Erythroblast (primary cell): ENCODE data around the gene SETD3.

ENCODE experiments used
- GATA1 ChIP-seq: IDR thresholded peaks from 2 replicates; pipeline ENCODE4 v1.6.1; 2011; ENCODE audit warnings: low read depth, mild to moderate bottlenecking, control low read depth, low read length, moderate library complexity
- POLR2A ChIP-seq: IDR thresholded peaks from 2 replicates; pipeline ENCODE4 v1.6.1; 2011; ENCODE audit warnings: mild to moderate bottlenecking, low read length

GRCh38 chr14:99507860-99508640 lies 27.4 kb upstream of the SETD3 start:
- TF ChIP-seq GATA1, result no peak
- no peak for TF ChIP-seq POLR2A
